Measurements from ENCODE around the gene PCDHA3. TPM values are rescaled to one million over a fixed set of nuclear protein-coding genes. Genes with fewer than 3 reads are reported as not detected.
"Not testable (repeated sequence)": the region's sequence is repeated elsewhere in the genome, so short reads cannot be mapped to it uniquely, and the experiment has no call there.

The PCDHA3 gene
- total and polyA plus RNA-seq, 12 donors: 0.10 to 1.4 (median 0.27) TPM; not detected in 2

DNA sequence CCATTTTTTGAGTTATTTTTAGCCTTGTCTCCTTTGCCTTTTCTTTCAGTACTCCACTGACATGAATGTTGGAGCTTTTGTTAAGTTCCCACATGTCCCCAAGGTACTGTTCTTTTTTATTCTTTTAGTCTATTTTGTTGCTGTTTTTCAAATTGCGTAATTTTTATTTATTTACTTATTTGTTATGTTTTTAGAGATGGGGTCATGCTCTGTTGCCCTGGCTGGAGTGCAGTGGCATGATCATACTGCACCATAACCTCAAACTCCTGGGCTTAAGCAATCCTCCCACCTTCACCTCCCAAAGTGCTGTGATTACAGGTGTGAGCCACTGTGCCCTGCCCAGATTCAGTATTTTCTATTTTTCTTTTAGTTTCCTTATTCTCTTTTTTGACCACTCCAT lies 20.3 kb upstream of the PCDHA3 start:
- Histone ChIP-seq H3K27me3 (no peaks in the 10 kb centered on the region), H3K27ac (no peak overlapping the region), H3K4me3 (no peak overlapping the region), H3K36me3 (replicated peaks in 1 of 2) (no peaks in the 10 kb centered on the region), H3K4me1 (replicated peaks in 1 of 2) (no peaks in the 10 kb centered on the region), H3K9me3 (replicated peaks in 1 of 3) (peaks cover 0 to 9% (median 9%) of the 10 kb centered on the region in 3 donors)
- 75 to 94% (median 78%) methylated on average over 1 of the region's 1 CpG for WGBS, 4 donors
- intact Hi-C loops (cut with DNase I): no loop called here
- TF ChIP-seq POLR2A (IDR thresholded peaks at IDR 0.05): no peak
- TF ChIP-seq, protein P1, sequence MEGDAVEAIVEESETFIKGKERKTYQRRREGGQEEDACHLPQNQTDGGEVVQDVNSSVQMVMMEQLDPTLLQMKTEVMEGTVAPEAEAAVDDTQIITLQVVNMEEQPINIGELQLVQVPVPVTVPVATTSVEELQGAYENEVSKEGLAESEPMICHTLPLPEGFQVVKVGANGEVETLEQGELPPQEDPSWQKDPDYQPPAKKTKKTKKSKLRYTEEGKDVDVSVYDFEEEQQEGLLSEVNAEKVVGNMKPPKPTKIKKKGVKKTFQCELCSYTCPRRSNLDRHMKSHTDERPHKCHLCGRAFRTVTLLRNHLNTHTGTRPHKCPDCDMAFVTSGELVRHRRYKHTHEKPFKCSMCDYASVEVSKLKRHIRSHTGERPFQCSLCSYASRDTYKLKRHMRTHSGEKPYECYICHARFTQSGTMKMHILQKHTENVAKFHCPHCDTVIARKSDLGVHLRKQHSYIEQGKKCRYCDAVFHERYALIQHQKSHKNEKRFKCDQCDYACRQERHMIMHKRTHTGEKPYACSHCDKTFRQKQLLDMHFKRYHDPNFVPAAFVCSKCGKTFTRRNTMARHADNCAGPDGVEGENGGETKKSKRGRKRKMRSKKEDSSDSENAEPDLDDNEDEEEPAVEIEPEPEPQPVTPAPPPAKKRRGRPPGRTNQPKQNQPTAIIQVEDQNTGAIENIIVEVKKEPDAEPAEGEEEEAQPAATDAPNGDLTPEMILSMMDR (IDR thresholded peaks at IDR 0.05): no peak
- no peak for DNase-seq

DNA sequence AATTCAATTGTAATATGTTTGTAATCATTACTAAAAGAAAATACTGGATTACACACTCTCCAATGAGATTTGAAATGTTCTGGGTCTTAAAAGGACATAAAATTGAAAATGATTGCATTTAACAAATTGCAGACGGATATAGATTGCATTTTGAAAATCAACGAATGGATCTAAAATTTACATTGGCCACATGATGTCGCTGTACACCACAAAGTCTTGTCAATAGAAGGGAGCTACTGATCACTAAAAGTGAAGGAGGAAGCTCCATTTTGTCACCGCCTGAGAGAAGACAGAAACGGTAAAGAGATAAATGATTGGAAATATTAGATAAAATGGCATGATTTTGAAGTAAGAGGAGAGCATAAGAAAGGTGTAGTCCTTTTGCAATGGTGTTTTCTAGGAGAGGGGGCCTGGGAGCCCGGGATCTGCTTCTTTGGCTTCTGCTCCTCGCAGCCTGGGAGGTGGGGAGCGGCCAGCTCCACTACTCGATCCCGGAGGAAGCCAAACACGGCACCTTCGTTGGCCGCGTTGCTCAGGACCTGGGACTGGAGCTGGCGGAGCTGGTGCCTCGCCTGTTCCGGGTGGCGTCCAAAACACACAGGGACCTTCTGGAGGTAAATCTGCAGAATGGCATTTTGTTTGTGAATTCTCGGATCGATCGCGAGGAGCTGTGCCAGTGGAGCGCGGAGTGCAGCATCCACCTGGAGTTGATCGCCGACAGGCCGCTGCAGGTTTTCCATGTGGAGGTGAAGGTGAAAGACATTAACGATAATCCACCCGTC lies 14.8 kb upstream of the PCDHA3 start, which contains the start of gene PCDHA1:
Gene PCDHA1 (plus strand): TSS at position 236 of the 782 bp plus-strand sequence.
- no peaks in the 10 kb centered on the region for H3K4me1 ChIP-seq (replicated peaks in 1 of 2)
- H3K9me3 ChIP-seq (replicated peaks in 1 of 3): peaks cover 0 to 10% (median 8%) of the 10 kb centered on the region in 3 donors
- TF ChIP-seq, protein P1 (IDR thresholded peaks at IDR 0.05): no peak
- no peak for TF ChIP-seq POLR2A (IDR thresholded peaks at IDR 0.05)
- WGBS, 4 donors: 14 to 34% (median 21%) methylated on average over 24 to 29 of the region's 29 CpGs
- H3K4me3 ChIP-seq: no peak within 1 kb of the TSS
- no peaks in the 10 kb centered on the region for H3K27me3 ChIP-seq
- no peak for DNase-seq
- H3K36me3 ChIP-seq (replicated peaks in 1 of 2): no peaks in the 10 kb centered on the region
- intact Hi-C loops (cut with DNase I): no loop called here
- no peak within 1 kb of the TSS for H3K27ac ChIP-seq

DNA sequence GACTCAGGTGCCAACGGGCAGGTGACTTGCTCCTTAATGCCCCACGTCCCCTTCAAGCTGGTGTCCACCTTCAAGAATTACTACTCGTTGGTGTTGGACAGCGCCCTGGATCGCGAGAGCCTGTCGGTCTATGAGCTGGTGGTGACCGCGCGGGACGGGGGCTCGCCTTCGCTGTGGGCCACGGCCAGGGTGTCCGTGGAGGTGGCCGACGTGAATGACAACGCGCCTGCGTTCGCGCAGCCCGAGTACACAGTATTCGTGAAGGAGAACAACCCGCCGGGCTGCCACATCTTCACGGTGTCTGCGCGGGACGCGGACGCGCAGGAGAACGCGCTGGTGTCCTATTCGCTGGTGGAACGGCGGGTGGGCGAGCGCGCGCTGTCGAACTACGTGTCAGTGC lies 13.4 kb upstream of the PCDHA3 start:
- H3K36me3 ChIP-seq (replicated peaks in 1 of 2); H3K27me3 ChIP-seq; DNase-seq; H3K27ac ChIP-seq; intact Hi-C loops (cut with DNase I); H3K9me3 ChIP-seq (replicated peaks in 1 of 3); H3K4me1 ChIP-seq (replicated peaks in 1 of 2); H3K4me3 ChIP-seq: not testable (repeated sequence)
- 29 to 60% (median 37%) methylated on average over 32 to 44 of the region's 44 CpGs for WGBS, 4 donors

DNA sequence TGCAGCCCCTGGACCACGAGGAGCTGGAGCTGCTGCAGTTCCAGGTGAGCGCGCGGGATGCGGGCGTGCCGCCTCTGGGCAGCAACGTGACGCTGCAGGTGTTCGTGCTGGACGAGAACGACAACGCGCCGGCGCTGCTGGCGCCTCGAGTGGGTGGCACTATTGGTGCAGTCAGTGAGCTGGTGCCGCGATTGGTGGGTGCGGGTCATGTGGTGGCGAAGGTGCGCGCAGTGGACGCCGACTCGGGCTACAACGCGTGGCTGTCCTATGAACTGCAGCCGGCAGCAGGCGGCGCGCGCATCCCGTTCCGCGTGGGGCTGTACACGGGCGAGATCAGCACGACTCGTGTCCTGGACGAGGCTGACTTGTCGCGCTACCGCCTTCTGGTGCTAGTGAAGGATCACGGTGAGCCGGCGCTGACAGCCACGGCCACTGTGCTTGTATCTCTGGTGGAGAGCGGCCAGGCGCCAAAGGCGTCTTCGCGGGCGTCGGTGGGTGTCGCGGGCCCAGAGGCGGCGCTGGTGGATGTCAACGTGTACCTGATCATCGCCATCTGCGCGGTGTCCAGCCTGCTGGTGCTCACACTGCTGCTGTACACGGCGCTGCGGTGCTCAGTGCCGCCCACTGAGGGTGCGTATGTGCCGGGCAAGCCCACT lies 12.9 kb upstream of the PCDHA3 start:
- intact Hi-C loops (cut with DNase I); H3K4me1 ChIP-seq (replicated peaks in 1 of 2); H3K4me3 ChIP-seq; H3K27ac ChIP-seq; H3K27me3 ChIP-seq; DNase-seq; H3K36me3 ChIP-seq (replicated peaks in 1 of 2); H3K9me3 ChIP-seq (replicated peaks in 1 of 3): not testable (repeated sequence)
- 29 to 45% (median 37%) methylated on average over 11 to 70 of the region's 70 CpGs for WGBS, 4 donors

DNA sequence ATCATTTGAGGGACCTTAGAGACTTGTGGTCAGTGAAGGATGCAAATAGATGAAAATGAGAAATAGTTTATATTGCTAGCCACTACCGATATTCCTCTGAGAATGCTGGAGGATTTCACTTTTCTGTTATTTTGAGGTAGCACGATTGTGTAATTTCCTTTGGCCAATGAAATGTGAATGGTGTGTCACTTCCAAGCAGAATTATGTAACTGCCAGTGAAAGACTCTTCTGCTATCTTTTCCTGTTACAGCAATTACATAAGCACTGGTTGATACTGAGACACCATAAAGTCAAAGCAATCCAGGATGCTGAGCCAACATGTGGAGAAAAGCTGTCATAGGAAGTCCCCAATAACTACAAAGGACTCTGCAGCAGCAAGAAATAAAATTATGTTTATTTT lies 9.8 kb upstream of the PCDHA3 start:
- H3K27me3 ChIP-seq: no peaks in the 10 kb centered on the region
- no peak for TF ChIP-seq POLR2A (IDR thresholded peaks at IDR 0.05)
- TF ChIP-seq, protein P1 (IDR thresholded peaks at IDR 0.05): no peak
- no peak for DNase-seq
- H3K9me3 ChIP-seq (replicated peaks in 1 of 3): peaks cover 0 to 3% (median 0%) of the 10 kb centered on the region in 3 donors
- 16 to 49% (median 37%) methylated on average over 2 of the region's 2 CpGs for WGBS, 4 donors
- H3K4me3 ChIP-seq: no peak overlapping the region
- H3K36me3 ChIP-seq (replicated peaks in 1 of 2): no peaks in the 10 kb centered on the region
- intact Hi-C loops (cut with DNase I): no loop called here
- no peak overlapping the region for H3K27ac ChIP-seq
- H3K4me1 ChIP-seq (replicated peaks in 1 of 2): no peaks in the 10 kb centered on the region

All from adrenal gland (tissue), 12 donors.